ENCODE data around the gene PJVK. TPM values are rescaled to one million over a fixed set of nuclear protein-coding genes. Genes with fewer than 3 reads are reported as not detected.
"Not testable (repeated sequence)": the region's sequence is repeated elsewhere in the genome, so short reads cannot be mapped to it uniquely, and the experiment has no call there.

The PJVK gene
- 1 to 10 TPM; 2.3 to 2.5 TPM for total RNA-seq

GRCh38 chr2:178450774-178451525 lies at the start of gene PJVK, which contains the start of gene PRKRA:
Gene PJVK (plus strand): TSS chr2:178451378. CDS start chr2:178453410, 2,032 bp downstream.
Gene PRKRA (minus strand): TSS chr2:178451175. CDS start chr2:178451030, 145 bp downstream.
- Mint-ChIP-seq H3K4me3 (peak within 1 kb of the TSS; percentile 90), H3K27me3 (no peaks in the 10 kb centered on the region), H3K36me3 (peaks cover 6% of the 10 kb centered on the region), H3K9me3 (no peaks in the 10 kb centered on the region), H3K27ac (peak within 1 kb of the TSS; percentile 93), H3K4me1 (peaks cover 25% of the 10 kb centered on the region)
- POLR2A ChIA-PET: interaction anchor here (0.6 to 3.7 kb wide), 13 partner anchors 9 to 538 kb away, joined by 3 to 37 read pairs (median 3); no protein-coding TSS in a partner anchor
- peak; percentile 98 for DNase-seq
- ATAC-seq (ENCODE audit: low read depth): peak; percentile 91

GRCh38 chr2:178401994-178402437 lies 49.2 kb upstream of the PJVK start:
- ATAC-seq (ENCODE audit: low read depth) (no peak), DNase-seq (no peak)
- POLR2A ChIA-PET: interaction anchor here (1.1 kb wide), 1 partner anchor 12 kb away, joined by 4 read pairs; no protein-coding TSS in a partner anchor
- Mint-ChIP-seq H3K27ac (no peak overlapping the region), H3K9me3 (no peaks in the 10 kb centered on the region), H3K36me3 (no peaks in the 10 kb centered on the region), H3K27me3 (peaks cover 16% of the 10 kb centered on the region), H3K4me1 (peaks cover 6% of the 10 kb centered on the region), H3K4me3 (no peak overlapping the region)

- no peak for DNase-seq
- POLR2A ChIA-PET: no interaction called here
- Mint-ChIP-seq H3K4me1 (peaks cover 4% of the 10 kb centered on the region), H3K27me3 (peaks cover 16% of the 10 kb centered on the region), H3K36me3 (no peaks in the 10 kb centered on the region), H3K27ac (no peak overlapping the region), H3K4me3 (peak overlapping the region; percentile 19), H3K9me3 (no peaks in the 10 kb centered on the region)
- no peak for ATAC-seq (ENCODE audit: low read depth)
Measured at GRCh38 chr2:178403671-178404306, 47.4 kb upstream of the PJVK start.

- Mint-ChIP-seq H3K27ac (no peak overlapping the region), H3K4me3 (peak overlapping the region; percentile 19), H3K9me3 (no peaks in the 10 kb centered on the region), H3K36me3 (no peaks in the 10 kb centered on the region), H3K4me1 (peaks cover 4% of the 10 kb centered on the region), H3K27me3 (peaks cover 16% of the 10 kb centered on the region)
- ATAC-seq (ENCODE audit: low read depth) (peak; percentile 42), DNase-seq (no peak)
- POLR2A ChIA-PET: interaction anchor here (0.7 to 1.6 kb wide), 3 partner anchors 9 to 47 kb away, joined by 3 to 7 read pairs (median 4); partner anchors contain the start of genes PJVK and PRKRA
Measured at GRCh38 chr2:178404368-178404767, 46.8 kb upstream of the PJVK start.

GRCh38 chr2:178409261-178409660 lies 41.9 kb upstream of the PJVK start:
- Mint-ChIP-seq H3K27ac (no peak overlapping the region), H3K27me3 (no peaks in the 10 kb centered on the region), H3K4me1 (peaks cover 14% of the 10 kb centered on the region)

GRCh38 chr2:178412047-178412446 lies 39.1 kb upstream of the PJVK start:
- Mint-ChIP-seq H3K9me3 (no peaks in the 10 kb centered on the region), H3K4me3 (no peak overlapping the region), H3K27me3 (no peaks in the 10 kb centered on the region), H3K27ac (no peak overlapping the region), H3K36me3 (peaks cover 6% of the 10 kb centered on the region), H3K4me1 (peaks cover 23% of the 10 kb centered on the region)
- DNase-seq: no peak
- POLR2A ChIA-PET: no interaction called here
- ATAC-seq (ENCODE audit: low read depth): no peak

More at GRCh38 chr2:178409261-178409660, 41.9 kb upstream of the PJVK start:
- DNase-seq (no peak), ATAC-seq (ENCODE audit: low read depth) (no peak)
- H3K36me3 Mint-ChIP-seq: no peaks in the 10 kb centered on the region
- POLR2A ChIA-PET: no interaction called here
- no peaks in the 10 kb centered on the region for H3K9me3 Mint-ChIP-seq
- no peak overlapping the region for H3K4me3 Mint-ChIP-seq

- H3K27ac Mint-ChIP-seq; ATAC-seq (ENCODE audit: low read depth); H3K9me3 Mint-ChIP-seq; H3K27me3 Mint-ChIP-seq; H3K36me3 Mint-ChIP-seq; DNase-seq: not testable (repeated sequence)
- Mint-ChIP-seq H3K4me3 (peak overlapping the region; percentile 94), H3K4me1 (peaks cover 23% of the 10 kb centered on the region)
- POLR2A ChIA-PET: interaction anchor here (3.8 kb wide), 1 partner anchor 38 kb away, joined by 37 read pairs; the partner anchor contains the start of genes PJVK and PRKRA
Measured at GRCh38 chr2:178412453-178412852, 38.7 kb upstream of the PJVK start.

- Mint-ChIP-seq H3K4me3 (peak overlapping the region; percentile 94), H3K36me3 (peaks cover 10% of the 10 kb centered on the region), H3K4me1 (peaks cover 23% of the 10 kb centered on the region), H3K27ac (peak overlapping the region; percentile 98), H3K9me3 (no peaks in the 10 kb centered on the region), H3K27me3 (no peaks in the 10 kb centered on the region)
- DNase-seq (peak; percentile 84), ATAC-seq (ENCODE audit: low read depth) (peak; percentile 80)
- POLR2A ChIA-PET: interaction anchor here (0.8 to 3.8 kb wide), 8 partner anchors 8 to 282 kb away, joined by 3 to 37 read pairs (median 4); partner anchors contain the start of genes PJVK, PLEKHA3 and PRKRA
Measured at GRCh38 chr2:178413472-178414265, 37.5 kb upstream of the PJVK start.

GRCh38 chr2:178414266-178415247 lies 36.6 kb upstream of the PJVK start:
- peak overlapping the region; percentile 94 for H3K4me3 Mint-ChIP-seq
- H3K36me3 Mint-ChIP-seq: peaks cover 12% of the 10 kb centered on the region
- POLR2A ChIA-PET: interaction anchor here (0.6 to 3.8 kb wide), 12 partner anchors 9 to 961 kb away, joined by 3 to 37 read pairs (median 4); partner anchors contain the start of genes PJVK, PLEKHA3, PRKRA and RBM45
- no peaks in the 10 kb centered on the region for H3K27me3 Mint-ChIP-seq
- DNase-seq (peak; percentile 76), ATAC-seq (ENCODE audit: low read depth) (peak; percentile 75)
- H3K9me3 Mint-ChIP-seq: no peaks in the 10 kb centered on the region
- H3K27ac Mint-ChIP-seq: peak overlapping the region; percentile 98
- H3K4me1 Mint-ChIP-seq: peaks cover 23% of the 10 kb centered on the region

- DNase-seq: no peak
- POLR2A ChIA-PET: interaction anchor here (3.8 kb wide), 1 partner anchor 34 kb away, joined by 37 read pairs; the partner anchor contains the start of genes PJVK and PRKRA
- Mint-ChIP-seq H3K27me3 (no peaks in the 10 kb centered on the region), H3K4me3 (no peak overlapping the region), H3K36me3 (peaks cover 18% of the 10 kb centered on the region), H3K9me3 (no peaks in the 10 kb centered on the region), H3K4me1 (peaks cover 27% of the 10 kb centered on the region), H3K27ac (peak overlapping the region; percentile 4)
- no peak for ATAC-seq (ENCODE audit: low read depth)
Measured at GRCh38 chr2:178415979-178416378, 35.2 kb upstream of the PJVK start.

GRCh38 chr2:178417916-178418315 lies 33.3 kb upstream of the PJVK start:
- no peak for ATAC-seq (ENCODE audit: low read depth)
- no peak overlapping the region for H3K4me3 Mint-ChIP-seq
- no peak overlapping the region for H3K27ac Mint-ChIP-seq
- POLR2A ChIA-PET: no interaction called here
- H3K4me1 Mint-ChIP-seq: peaks cover 24% of the 10 kb centered on the region
- no peak for DNase-seq
- H3K9me3 Mint-ChIP-seq: no peaks in the 10 kb centered on the region
- no peaks in the 10 kb centered on the region for H3K27me3 Mint-ChIP-seq
- peaks cover 28% of the 10 kb centered on the region for H3K36me3 Mint-ChIP-seq

GRCh38 chr2:178418426-178418825 lies 32.8 kb upstream of the PJVK start:
- DNase-seq (no peak), ATAC-seq (ENCODE audit: low read depth) (no peak)
- peaks cover 19% of the 10 kb centered on the region for H3K4me1 Mint-ChIP-seq
- no peak overlapping the region for H3K4me3 Mint-ChIP-seq
- POLR2A ChIA-PET: no interaction called here
- no peaks in the 10 kb centered on the region for H3K9me3 Mint-ChIP-seq
- peaks cover 29% of the 10 kb centered on the region for H3K36me3 Mint-ChIP-seq
- no peaks in the 10 kb centered on the region for H3K27me3 Mint-ChIP-seq
- no peak overlapping the region for H3K27ac Mint-ChIP-seq
